Stimulated activated CD4-positive, alpha-beta T cell treated with anti-CD3 and anti-CD28 coated beads, Interleukin-4, amount 100 ng/mL, for 24 hours (primary cell): Measurements from ENCODE around the gene CNFN.

Source experiments
- DNase-seq: peaks from one replicate; pipeline ENCODE4 v3.0.0-alpha.2; 2020

CNFN gene

DNA sequence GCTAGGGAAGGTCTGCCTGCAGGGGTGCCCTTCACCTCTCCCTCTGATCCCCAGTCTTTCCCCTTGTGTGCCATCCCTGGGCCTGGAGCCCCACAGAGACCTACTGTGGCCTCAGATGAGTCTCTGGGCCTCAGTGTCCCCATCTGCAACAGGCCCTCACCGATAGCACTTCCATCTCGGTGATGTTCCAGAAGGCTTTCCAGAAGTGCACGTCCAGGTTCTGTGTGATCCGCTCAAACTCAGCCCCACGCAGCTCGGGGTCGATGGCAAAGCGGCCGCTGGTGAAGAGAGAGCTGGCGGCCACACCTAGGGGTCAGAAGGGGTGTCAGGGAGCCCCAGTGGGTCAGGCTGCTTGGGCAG, 17.7 kb upstream of the CNFN start:
- DNase-seq, result no peak

DNA sequence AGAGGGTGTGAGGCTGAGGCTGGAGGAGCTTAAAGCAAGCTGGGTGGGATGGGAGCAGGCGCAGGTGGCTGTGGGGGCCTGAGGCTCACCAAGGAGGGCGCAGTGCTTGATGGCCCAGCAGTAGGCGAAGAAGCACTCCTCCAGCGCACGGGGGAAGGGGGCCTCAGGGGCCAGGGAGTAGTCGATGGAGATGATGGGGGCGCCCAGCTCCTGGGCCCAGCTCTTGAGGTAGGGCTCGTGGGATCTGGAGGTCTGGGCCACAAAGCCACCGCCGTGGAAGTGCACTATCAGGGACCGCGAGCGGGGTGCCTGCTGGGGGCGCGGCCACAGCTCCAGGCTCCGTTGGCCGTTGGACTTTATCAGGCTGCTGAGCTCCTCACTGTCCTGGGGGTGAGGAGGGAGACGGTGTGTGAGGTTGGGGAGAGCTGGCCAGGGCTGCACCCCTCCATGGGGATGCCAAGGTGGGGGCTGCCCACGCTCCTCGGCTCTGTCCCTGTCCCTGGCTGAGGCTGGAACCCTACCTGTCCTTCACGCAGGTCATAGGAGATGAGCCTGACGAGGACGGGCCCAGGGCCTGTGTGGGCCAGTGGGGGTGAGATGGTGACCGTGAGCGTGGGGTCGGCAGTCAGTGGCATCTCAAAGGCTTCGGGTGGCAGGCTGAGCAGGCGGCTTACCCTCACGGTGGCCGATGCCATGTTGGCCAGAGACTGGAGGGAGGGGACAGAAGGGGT, 17.2 kb upstream of the CNFN start:
- no peak for DNase-seq

DNA sequence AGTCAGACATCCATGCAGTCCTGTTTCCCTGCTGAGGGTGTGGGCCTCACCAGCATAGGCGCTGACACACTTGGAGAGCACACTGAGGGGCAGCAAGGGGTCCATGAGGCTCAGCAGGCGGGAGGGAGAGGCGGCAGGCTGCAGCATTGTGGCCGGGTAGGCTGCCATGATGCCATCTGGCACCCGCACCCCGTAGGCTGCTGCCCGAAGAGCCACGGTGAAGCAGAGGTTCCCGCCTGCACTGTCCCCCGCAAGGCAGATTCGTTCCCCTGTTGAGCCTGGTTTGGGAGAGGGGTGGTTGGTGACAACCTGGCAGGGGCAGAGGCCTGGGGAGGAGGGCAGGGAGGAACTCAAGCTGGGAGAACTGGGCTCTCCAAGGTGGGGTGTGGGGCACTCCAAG, 16.0 kb upstream of the CNFN start:
- no peak for DNase-seq

DNA sequence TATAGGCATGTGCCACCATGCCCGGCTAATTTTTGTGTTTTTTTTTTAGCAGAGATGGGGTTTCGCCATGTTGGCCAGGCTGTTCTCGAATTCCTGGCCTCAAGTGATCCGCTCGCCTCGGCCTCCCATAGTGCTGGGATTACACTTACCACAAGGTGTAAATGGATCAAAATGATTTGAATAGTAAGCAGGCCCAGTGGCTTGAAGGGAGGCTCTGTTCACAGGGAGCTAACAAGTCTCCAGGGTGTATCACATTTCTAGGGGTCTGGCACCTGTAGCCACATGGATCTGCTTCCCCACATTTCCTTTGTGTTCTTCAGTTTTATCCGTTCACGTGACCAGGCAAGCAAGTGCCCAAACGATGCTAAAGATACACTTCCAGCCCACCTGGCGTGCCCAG, 13.5 kb upstream of the CNFN start:
- DNase-seq, result no peak

DNA sequence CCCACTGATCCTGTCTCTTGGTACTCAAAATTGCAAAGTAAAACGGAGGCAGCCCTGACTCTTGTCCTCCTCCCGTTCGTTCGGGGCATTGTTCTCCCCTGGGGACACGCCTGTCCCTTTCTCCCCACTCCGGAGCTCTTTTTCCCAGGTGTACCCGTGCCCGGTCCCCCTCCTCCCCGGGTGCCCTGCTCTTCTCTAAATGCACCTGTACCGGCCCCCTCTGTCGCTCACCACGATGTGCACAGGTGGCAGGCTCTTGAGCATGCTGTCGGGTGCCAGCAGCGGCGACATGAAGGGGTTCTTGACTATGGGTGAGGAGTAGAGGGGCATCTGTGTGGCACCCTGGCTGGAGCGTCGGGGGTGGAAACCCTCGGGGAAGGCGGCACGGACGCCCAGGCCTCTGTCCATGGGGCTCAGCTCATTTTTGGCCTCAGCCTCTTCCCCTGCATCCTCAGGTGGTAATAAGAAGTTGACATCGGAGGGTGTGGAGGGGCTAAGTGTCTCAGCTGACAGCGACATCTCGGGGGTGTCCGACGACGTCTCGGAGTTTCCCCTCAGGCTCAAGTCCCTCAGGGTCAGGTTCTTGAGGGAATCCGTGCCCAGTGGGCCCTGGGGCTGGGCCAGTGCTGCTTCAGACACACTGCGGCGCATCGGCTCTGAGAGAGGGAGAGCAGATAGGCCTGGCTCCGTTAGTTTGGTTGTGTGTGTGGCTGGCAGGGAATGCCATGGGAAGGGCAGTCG, 12.4 kb upstream of the CNFN start:
- no peak for DNase-seq

DNA sequence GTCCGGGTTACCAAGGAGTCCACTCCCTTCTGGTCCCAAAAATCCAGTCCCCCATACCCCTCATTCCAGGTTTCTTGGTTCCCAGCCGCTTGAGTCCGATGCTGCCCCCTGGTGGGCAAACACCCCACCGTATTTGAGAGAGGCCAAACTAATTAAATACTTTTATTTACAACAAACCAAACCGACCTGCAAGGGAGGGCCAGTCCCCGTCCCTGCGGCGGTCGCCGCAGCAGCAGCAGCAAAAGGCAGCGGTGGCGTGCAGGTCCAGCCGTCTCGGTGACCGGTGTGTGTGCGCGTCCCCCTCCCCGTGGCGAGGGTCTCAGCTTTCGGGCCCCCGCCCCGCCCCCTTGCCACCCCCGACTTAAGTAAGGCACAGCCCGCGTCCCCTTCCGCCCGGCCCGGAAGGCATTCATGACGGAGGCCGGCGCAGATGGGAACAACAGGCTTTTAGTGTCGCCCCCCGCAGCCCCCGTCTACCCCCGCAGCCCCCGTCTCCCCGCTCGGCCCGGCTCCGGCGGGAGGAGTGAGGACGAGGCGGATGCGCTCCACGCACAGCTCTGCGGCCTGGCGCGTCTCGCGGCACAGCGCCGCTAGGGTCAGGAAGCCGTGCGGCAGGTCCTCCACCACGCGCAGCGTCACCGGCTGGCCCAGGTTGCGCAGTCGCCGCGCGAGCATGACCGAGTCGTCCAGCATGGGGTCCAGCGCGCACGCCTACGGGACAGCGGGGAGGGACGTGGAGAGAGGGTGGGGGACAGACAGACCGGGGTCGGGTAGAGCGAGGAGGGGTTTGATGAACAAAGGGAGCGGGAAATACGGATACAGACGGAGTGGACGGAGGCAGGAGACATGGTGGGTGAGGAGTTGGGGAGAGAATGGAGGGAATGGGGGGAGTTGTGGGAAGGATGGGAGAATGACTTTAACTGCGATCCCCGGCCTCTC, 11.5 kb upstream of the CNFN start:
- peak; percentile 78 for DNase-seq

DNA sequence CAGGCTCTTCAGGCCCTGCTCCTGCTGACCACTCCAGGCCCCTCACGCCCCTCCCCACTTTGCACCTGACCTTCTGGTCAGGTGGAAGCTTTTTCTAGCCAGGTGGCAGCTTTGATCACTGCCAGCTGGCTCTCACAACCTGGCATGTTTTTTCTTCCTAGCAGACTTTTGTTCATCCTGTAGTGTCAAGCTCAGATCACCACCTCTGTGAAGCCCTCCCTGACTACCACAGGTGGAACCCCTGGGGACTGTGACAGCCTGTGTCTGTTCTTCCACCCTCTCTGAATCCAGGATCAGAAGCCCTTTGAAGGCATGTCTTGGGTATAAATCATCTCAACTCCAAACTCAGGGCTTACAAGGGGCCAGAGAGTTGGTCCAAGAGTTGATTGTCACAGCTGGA, 10.3 kb upstream of the CNFN start:
- DNase-seq, result no peak

DNA sequence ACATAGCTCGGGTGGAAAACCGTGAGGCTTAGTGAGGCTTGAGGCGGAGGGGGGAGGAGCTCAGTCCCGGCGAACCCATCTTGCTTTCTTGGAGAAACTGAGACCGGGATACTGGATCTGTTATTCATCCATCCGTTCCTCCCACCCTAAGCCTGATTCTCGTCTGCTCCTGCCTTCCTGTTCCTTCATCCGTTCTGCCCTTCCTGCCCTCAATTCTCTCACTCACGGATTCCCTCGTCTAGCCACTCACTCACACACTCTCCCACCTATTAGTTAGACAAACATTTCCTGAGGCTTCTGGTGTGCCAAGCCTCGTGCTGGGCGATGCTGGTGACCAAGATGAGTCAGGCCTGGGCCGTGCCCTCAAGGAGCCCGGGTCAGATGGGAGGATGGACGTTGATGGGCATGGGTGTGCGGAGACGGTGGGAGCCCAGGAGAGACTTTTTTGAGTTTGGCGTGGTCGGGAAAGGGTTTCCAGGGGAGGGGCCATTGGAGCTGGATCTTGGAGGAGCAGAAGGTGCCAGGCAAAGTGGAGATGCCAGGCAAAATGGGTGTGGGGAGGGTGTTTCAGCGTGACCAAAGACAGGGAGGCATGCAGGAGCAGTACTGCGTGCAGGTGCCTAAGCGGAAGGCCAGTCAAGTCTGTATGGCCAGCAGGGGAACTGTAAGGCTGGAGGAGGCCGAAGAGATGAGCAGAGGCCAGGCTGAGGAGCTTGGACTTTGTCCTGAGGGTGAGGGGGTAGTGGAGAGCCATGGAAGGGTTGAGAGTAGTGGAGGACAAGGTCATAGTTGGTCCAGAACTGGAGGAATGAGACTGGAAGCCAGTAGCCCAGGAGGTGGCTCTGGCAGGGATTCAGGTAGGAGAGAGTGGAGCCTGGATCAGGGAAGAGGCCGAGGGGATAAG, 7.4 kb upstream of the CNFN start:
- DNase-seq, result no peak

DNA sequence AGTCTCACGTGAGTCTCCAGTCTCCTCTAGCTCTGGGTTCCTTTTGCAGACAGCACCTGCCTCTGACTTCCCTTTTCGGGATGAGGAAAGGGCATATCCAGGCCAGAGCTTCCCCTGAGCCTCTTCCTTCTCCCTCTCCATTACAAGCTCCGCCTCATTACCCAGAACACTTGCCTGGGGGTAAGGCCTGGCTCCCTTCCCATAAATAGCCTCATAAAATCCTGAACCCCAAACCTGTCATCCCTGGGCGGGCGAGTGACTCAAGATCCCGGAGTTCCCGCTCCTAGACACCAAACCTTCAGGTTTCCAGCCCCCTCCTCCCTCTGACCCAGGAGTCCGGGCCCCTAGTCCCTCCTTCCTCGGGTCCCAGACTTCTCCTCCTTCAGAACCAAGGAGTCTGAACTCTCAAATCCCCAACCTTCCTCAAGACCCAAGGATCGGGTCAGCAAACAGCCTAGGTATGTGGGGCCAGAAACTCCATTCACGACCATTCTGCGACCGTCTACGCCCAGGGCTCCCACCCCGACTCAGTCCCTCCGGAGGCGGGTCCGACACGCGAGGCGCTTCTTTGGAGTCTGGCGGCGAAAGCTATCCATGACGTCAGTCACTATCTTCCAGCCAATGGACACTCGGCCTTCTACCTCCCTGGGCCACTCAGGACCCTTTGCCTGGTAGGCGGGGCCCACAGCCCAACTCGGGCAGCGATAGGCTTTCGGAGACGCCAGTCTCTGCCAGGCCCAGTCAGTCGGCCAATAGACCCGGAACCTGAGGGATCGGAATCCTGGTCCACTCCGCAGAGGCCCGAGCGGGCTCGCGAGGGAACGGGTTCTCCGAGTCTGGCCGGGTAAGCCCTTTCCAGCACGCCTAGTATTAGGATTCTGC, 6.5 kb upstream of the CNFN start:
- DNase-seq, result peak; percentile 97

DNA sequence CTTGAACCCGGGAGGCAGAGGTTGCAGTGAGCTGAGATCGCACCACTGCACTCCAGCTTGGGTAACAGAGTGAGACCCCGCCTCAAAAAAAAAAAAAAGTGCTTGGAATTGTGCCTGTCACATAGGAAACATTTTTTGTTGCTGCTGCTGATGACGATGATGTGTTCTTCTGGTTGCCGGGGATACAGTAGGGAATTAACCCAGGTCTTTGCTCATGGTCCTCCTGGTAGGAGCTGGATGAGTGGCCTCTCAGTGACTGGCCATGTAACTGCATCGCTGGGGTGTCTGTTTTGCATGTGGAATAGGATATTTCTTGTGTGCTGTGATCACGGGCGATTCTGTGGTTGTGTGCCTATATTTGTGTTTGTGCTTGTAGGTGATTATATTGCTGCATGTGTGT, 4.7 kb upstream of the CNFN start:
- DNase-seq, result no peak

DNA sequence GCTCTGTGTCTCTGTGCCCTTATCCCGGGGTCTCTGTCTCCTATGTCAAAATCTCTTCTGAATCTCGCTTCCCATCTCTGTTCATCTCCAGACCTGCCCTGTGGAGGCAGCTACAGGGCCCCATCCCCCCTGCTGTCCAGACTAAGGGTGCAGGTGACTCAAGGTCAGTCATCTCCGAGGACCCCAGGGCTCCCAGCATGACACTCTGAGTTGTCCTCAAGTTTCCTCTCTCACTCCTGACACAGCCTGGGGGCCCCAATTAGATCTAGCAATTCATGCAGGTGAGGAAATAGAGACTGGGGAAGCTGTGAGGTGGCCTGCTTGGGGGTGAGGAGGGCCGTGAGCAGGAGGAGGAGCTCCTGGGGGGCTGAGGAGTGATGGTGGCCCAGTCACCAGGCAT, 2.1 kb upstream of the CNFN start:
- DNase-seq, result no peak

DNA sequence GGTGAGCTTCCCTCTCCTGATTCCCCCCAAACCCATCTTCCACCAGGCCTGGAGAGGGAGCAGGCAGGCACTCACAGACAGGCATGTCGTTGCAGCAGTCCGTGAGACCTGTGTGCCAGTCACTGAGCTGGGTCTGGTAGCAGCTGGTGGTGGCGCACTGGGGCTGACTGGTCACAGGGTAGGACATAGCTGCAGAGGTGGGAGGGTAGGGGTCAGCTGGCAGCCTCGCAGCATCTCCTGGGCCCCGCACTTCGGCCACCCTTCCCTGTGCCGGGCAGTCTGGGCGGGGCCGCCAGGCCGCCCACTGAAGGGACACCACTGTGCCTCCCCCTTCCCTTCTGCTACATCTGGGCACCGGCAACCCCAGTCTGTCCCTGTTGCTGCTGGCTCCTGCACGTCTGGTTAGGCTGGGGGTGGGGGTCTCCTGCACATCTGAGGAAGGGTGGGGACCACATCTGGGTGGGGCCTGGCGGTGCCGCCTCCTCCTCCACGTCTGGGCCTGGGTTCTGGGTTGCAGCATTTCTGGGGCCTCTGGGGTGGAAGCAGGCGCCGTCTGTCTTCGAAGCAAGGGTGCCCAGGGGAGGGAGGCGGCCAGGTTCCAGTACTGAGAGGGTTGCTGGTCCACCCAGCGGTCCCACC, 1.1 kb downstream of the CNFN start:
- DNase-seq, result no peak

DNA sequence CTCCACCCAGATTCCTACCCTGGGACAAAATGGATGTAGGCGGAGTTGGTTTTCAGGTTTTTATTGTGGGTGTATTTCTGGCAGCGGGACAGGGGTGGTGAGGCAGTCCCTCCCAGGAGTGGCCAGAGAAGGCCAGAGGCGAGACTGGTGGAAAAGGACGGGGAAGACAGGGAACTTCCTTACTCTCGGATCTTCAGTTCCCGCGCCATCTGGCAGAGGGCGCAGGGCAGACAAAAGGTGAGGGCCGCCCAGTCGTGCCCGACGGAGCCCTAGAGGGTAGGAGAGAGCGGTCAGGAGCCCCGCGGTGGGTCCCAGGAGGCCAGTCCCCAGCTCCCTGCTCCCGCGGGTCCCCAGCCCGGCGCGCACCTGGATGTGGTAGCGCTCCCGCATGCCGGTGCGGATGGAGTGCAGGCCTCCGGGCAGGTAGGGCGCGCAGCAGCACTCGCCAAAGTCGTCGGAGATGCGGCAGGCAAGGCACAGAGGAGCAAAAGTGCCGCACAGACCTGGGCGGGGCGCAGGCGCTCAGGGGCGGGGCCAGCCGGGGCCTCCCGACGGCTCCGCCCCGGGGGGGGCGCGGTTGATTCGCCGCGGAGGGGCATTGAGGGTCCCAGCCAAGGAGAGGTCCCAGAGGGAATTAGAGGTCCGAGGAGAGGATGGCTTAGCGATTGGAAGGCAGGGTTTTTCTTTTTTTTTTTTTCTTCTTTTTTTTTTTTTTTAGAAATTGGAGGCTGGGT, 3.0 kb downstream of the CNFN start:
- peak; percentile 67 for DNase-seq

DNA sequence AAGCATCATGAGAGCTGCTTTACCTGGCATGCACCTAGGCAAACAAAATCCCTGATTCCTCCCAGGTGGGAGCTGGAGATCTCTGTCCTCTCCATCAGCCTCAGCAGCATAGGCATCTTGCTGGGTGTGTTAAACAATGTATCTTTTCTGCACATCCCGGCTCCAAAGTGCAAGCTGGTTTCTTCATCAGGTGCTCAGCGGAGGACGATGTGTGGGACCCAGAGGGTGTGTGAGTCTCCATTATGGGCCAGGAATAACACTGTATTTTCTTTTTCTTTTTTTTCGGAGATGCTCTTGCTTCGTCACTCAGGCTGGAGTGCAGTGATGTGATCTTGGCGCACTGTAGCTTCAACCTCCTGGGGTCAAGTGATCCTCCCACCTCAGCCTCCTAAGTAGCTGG, 9.9 kb downstream of the CNFN start:
- DNase-seq, result no peak

DNA sequence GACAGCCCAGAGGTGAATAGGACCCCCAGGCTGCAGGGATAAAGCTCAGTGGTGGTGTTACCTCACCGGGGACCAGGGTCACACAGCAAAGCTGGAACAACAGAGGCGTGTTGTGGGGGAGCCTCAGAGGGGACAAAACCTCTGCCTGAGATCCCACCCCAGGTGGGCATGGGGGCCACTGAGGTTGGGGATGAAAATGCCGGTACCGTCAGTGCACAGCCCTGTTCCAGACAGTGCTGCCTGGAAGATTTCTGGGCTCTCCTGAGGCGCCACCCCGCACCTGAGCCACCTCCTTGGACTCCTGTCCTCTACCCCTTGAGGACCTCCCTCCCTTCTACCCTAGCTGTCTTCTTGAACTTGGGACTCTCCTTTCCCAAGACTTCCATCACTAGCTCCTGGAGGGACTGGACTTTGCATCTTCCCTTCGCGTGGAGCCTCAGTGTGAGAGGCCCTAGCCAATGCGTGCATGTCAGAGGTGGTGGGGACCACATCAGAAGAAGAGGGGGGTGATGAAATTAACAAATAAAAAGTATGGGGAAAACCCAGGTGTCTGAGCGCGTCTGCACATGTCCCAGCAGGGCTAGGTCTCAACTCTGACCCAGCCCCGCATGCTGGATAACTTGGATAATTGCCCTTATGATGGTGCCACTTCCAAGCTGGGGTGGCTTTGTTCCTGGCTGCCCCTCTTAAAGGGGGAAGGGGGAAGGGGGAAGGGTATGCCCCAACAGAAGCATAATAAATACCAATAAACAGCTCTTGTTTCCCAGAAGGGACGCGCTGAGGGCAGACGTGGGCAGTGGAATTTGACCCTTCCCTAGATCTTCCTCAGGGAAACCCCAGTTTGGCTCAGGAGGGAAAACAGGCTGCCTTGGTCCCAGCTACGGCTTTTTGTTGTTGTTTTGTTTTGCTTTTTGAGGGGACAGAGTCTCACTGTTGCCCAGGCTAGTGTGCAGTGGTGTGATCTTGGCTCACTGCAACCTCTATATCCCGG, 11.6 kb downstream of the CNFN start:
- no peak for DNase-seq

DNA sequence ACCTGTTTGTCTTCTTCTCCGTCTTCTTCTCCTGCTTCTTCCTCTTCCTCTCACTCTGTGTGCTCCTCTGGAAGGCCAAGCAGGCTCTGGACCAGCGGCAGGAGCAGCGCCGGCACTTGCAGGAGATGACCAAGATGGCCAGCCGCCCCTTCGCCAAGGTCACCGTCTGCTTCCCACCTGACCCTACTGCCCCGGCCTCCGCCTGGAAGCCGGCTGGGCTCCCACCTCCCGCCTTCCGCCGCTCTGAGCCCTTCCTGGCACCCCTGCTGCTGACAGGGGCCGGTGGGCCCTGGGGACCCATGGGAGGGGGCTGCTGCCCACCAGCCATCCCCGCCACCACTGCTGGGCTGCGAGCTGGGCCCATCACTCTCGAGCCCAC, 13.9 kb downstream of the CNFN start:
- no peak for DNase-seq

DNA sequence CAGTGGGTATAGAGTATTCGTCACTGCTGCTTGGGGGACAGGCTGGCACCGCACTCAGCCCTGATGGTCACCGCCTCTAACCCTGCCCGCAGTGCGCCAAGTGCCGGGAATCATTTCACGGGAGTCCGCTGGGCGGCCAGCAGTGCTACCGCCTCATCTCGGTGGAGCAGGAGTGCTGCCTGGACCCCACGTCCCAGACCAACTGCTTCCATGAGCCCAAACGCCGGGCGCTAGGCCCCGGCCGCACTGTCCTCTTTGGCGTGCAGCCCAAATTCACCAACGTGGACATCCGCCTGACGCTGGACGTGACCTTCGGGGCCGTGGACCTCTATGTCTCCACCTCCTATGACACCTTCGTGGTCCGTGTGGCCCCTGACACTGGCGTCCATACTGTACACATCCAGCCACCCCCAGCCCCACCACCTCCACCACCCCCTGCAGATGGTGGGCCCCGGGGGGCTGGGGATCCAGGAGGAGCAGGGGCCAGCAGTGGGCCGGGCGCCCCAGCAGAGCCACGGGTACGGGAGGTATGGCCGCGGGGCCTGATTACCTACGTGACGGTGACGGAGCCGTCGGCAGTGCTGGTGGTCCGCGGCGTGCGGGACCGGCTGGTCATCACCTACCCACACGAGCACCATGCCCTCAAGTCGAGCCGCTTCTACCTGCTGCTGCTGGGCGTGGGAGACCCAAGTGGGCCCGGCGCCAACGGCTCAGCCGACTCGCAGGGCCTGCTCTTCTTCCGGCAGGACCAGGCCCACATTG, 14.5 kb downstream of the CNFN start:
- no peak for DNase-seq

DNA sequence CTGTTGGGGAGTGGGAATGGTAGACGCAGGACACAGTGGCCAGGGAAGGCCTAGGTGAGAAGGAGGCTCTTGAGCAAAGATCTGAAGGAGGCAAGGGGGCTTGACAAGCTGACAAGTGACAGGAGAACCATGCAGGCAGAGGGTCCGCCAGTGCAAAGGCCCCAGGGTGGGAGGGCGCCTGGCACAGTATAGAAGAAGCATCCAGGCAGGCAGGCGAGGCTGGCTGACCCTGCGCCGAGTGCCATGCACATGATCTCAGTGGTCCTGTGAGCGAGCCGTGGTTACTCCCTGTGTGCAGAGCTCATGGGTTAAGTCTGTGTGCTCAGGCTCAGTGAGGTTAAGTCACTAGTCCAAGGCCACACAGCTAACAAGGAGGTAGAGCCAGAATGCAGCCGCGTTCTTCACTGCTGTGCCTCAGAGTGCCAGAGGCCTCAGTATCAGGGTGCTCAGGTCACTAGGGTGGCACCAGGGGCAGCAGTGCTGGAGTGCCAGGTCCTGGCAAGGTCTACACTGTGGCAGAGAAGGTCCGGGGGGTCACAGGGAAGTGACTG, 15.2 kb downstream of the CNFN start:
- no peak for DNase-seq
